Caki2 (cell line): ENCODE measurements around the gene PARP12. TPM values are rescaled to one million over a fixed set of nuclear protein-coding genes. Genes with fewer than 3 reads are reported as not detected.
"Not testable (repeated sequence)": the region's sequence is repeated elsewhere in the genome, so short reads cannot be mapped to it uniquely, and the experiment has no call there.

Source experiments
- DNase-seq: peaks from one replicate; pipeline ENCODE4 v3.0.0-alpha.2; 2015; ENCODE audit warnings: low read depth
- in situ Hi-C: cut with HindIII; loops from 2 replicates; pipeline ENCODE4 v1.10.0; 2016; ENCODE audit warnings: low sequenced_read_pairs, low pct_unique_long_range_greater_than_20kb, mixed read lengths
- total RNA-seq: library from RNA; depleted of rRNA; stranded (reverse); fragments of >200 nt; shearing (Covaris generic); gene quantifications from 2 replicates; pipeline ENCODE4 v1.2.3, GENCODE V29; 2014; ENCODE audit warnings: low replicate concordance; rRNA removed

The PARP12 gene
- 7.5 and 14.1 TPM in 2 replicates for total RNA-seq

- peak; percentile 83 for DNase-seq
- in situ Hi-C loops = no loop called here
These were observed at the start of gene PARP12 for GRCh38 chr7:140062528-140063299. TSS of gene PARP12 (minus strand) at chr7:140062951. CDS start at chr7:140062847, 104 bp downstream.

- in situ Hi-C loops = not testable (repeated sequence)
These were observed 46.0 kb upstream of the PARP12 start for GRCh38 chr7:140108777-140109176.

GRCh38 chr7:140096459-140096858 lies 33.7 kb upstream of the PARP12 start:
- DNase-seq = no peak
- in situ Hi-C loops = no loop called here

More at GRCh38 chr7:140108777-140109176, 46.0 kb upstream of the PARP12 start:
- not testable (repeated sequence) for DNase-seq

GRCh38 chr7:140093375-140093774 lies 30.6 kb upstream of the PARP12 start:
- in situ Hi-C loops = no loop called here
- no peak for DNase-seq

- DNase-seq = no peak
- in situ Hi-C loops = no loop called here
These were observed 22.7 kb upstream of the PARP12 start for GRCh38 chr7:140085447-140085846.

- no peak for DNase-seq
- in situ Hi-C loops = no loop called here
These were observed 22.2 kb upstream of the PARP12 start for GRCh38 chr7:140084972-140085371.

GRCh38 chr7:140084142-140084655 lies 21.4 kb upstream of the PARP12 start:
- no peak for DNase-seq
- in situ Hi-C loops = no loop called here

- in situ Hi-C loops = no loop called here
- DNase-seq = no peak
These were observed 20.0 kb upstream of the PARP12 start for GRCh38 chr7:140082770-140083169.

- DNase-seq = no peak
- in situ Hi-C loops = no loop called here
These were observed 19.1 kb upstream of the PARP12 start for GRCh38 chr7:140081774-140082425.

- in situ Hi-C loops = no loop called here
These were observed 18.2 kb upstream of the PARP12 start for GRCh38 chr7:140080919-140081318.

GRCh38 chr7:140079121-140079536 lies 16.4 kb upstream of the PARP12 start:
- DNase-seq = no peak
- in situ Hi-C loops = no loop called here

More at GRCh38 chr7:140080919-140081318, 18.2 kb upstream of the PARP12 start:
- DNase-seq = no peak

- in situ Hi-C loops = no loop called here
- DNase-seq = no peak
These were observed 15.6 kb upstream of the PARP12 start for GRCh38 chr7:140078392-140078791.

- no peak for DNase-seq
- in situ Hi-C loops = no loop called here
These were observed 12.0 kb upstream of the PARP12 start for GRCh38 chr7:140074780-140075179.

GRCh38 chr7:140070546-140070945 lies 7.8 kb upstream of the PARP12 start:
- DNase-seq = no peak

GRCh38 chr7:140069298-140069949 lies 6.7 kb upstream of the PARP12 start:
- in situ Hi-C loops = no loop called here
- no peak for DNase-seq

More at GRCh38 chr7:140070546-140070945, 7.8 kb upstream of the PARP12 start:
- in situ Hi-C loops = no loop called here

GRCh38 chr7:140068033-140068432 lies 5.3 kb upstream of the PARP12 start:
- in situ Hi-C loops = no loop called here
- DNase-seq = no peak

- in situ Hi-C loops = no loop called here
- DNase-seq = no peak
These were observed 4.3 kb upstream of the PARP12 start for GRCh38 chr7:140067052-140067451.

- no peak for DNase-seq
- in situ Hi-C loops = no loop called here
These were observed 628 bp downstream of the PARP12 start for GRCh38 chr7:140062118-140062527.

- in situ Hi-C loops = no loop called here
- no peak for DNase-seq
These were observed 1.2 kb downstream of the PARP12 start for GRCh38 chr7:140061607-140061930.
